SK-N-SH (cell line): ENCODE measurements around the gene SENP3. TPM values are rescaled to one million over a fixed set of nuclear protein-coding genes. Genes with fewer than 3 reads are reported as not detected.

ENCODE experiments used
- CTCF ChIA-PET: fragments of 300-600, 350-600 bp; formaldehyde crosslinking; extraction: SDS; loops from one replicate; lab custom pipeline; 2021; lab: Yijun Ruan, JAX
- POLR2A ChIA-PET: fragments of 350-600 bp; sonication (Branson Sonifier 250); formaldehyde crosslinking; extraction: SDS; loops from one replicate; lab custom pipeline; 2020; ENCODE audit warnings: antibody characterized with exemption, inconsistent platforms; lab: Yijun Ruan, JAX
- DNase-seq: peaks from one replicate; pipeline ENCODE4 v3.0.0; 2012
- H2AFZ ChIP-seq: fragments of 200-600 bp; sonication (generic); 2 replicates; pipeline ENCODE4 v1.8.1; 2016; ENCODE audit warnings: antibody characterized with exemption, mild to moderate bottlenecking, low read depth
- H3F3A ChIP-seq: fragments of 200-600 bp; sonication (generic); replicated peaks from 2 replicates; pipeline ENCODE3; 2016; ENCODE audit warnings: antibody characterized with exemption, mild to moderate bottlenecking; ENCODE audit not compliant: insufficient read depth
- H3K27ac ChIP-seq, 2 experiments: fragments of 200-500 bp in 1 of 2; fragments of 200-600 bp in 1 of 2; sonication (Bioruptor generic) in 1 of 2; sonication (generic), shearing (Covaris generic) in 1 of 2; 2 replicates each; pipeline versions ENCODE4 v1.5.1 to v1.6.1; 2014 to 2016; ENCODE audit warnings: low read depth in 2 of 2, inconsistent platforms in 1 of 2, low read length in 1 of 2, mild to moderate bottlenecking in 1 of 2, mixed read lengths in 1 of 2
- H3K27me3 ChIP-seq: fragments of 200-600 bp; sonication (generic), shearing (Covaris generic); 2 replicates; pipeline ENCODE4 v1.6.1; 2016; ENCODE audit warnings: mixed run types; ENCODE audit not compliant: insufficient read depth
- H3K36me3 ChIP-seq, 2 experiments: fragments of 200-500 bp in 1 of 2; fragments of 200-600 bp in 1 of 2; sonication (Bioruptor generic) in 1 of 2; sonication (generic) in 1 of 2; replicated peaks in 1 of 2; 2 replicates each; pipeline versions ENCODE3 to v1.5.1; 2014 to 2016; ENCODE audit warnings: low read length in 1 of 2, mild to moderate bottlenecking in 1 of 2; ENCODE audit not compliant: insufficient read depth in 2 of 2, control insufficient read depth in 1 of 2
- H3K4me1 ChIP-seq, 2 experiments: fragments of 200-500 bp in 1 of 2; fragments of 200-600 bp in 1 of 2; sonication (Bioruptor generic) in 1 of 2; sonication (generic), shearing (Covaris generic) in 1 of 2; 2 replicates each; pipeline versions ENCODE4 v1.5.1 to v1.6.1; 2014 to 2016; ENCODE audit warnings: low read depth in 1 of 2, low read length in 1 of 2, mixed run types in 1 of 2; ENCODE audit not compliant: insufficient read depth in 2 of 2, control insufficient read depth in 1 of 2
- H3K4me2 ChIP-seq: fragments of 200-600 bp; sonication (generic), shearing (Covaris generic); 2 replicates; pipeline ENCODE4 v1.6.1; 2017; ENCODE audit warnings: mixed run types
- H3K4me3 ChIP-seq, 2 experiments: fragments of 200-500 bp in 1 of 2; fragments of 200-600 bp in 1 of 2; sonication (Bioruptor generic) in 1 of 2; sonication (generic), shearing (Covaris generic) in 1 of 2; 2 replicates each; pipeline versions ENCODE4 v1.5.1 to v1.8.1; 2014 to 2016; ENCODE audit warnings: low read depth in 2 of 2, inconsistent platforms in 1 of 2, low read length in 1 of 2, mild to moderate bottlenecking in 1 of 2, mixed read lengths in 1 of 2, moderate library complexity in 1 of 2
- H3K79me2 ChIP-seq: fragments of 200-600 bp; sonication (generic); 2 replicates; pipeline ENCODE4 v1.8.1; 2017; ENCODE audit warnings: mild to moderate bottlenecking; ENCODE audit not compliant: insufficient read depth
- H3K9ac ChIP-seq: fragments of 200-600 bp; sonication (generic); 2 replicates; pipeline ENCODE4 v1.6.1; 2017; ENCODE audit warnings: mixed run types
- H3K9me2 ChIP-seq: fragments of 200-600 bp; sonication (generic); 2 replicates; pipeline ENCODE4 v1.6.1; 2017; ENCODE audit warnings: mixed run types
- H3K9me3 ChIP-seq: fragments of 200-600 bp; sonication (generic); 2 replicates; pipeline ENCODE4 v1.6.1; 2017; ENCODE audit warnings: mixed run types, mild to moderate bottlenecking, moderate library complexity
- H4K20me1 ChIP-seq: fragments of 200-600 bp; sonication (generic); 2 replicates; pipeline ENCODE4 v1.6.1; 2017; ENCODE audit warnings: mild to moderate bottlenecking, mixed run types; ENCODE audit not compliant: insufficient read depth
- FOSL2 ChIP-seq: IDR thresholded peaks from 2 replicates; pipeline ENCODE4 v1.4.0; 2012; ENCODE audit warnings: low read depth, mild to moderate bottlenecking, moderate library complexity, borderline replicate concordance
- FOXM1 ChIP-seq: IDR thresholded peaks from 2 replicates; pipeline ENCODE4 v1.4.0; 2012; ENCODE audit warnings: low read depth, mild to moderate bottlenecking
- GABPA ChIP-seq: IDR thresholded peaks from 2 replicates; pipeline ENCODE4 v1.4.0; 2012; ENCODE audit warnings: low read depth, mild to moderate bottlenecking
- JUND ChIP-seq: IDR thresholded peaks from 2 replicates; pipeline ENCODE4 v1.4.0; 2012
- NRF1 ChIP-seq: IDR thresholded peaks from 2 replicates; pipeline ENCODE4 v1.6.1; 2012; ENCODE audit warnings: low read depth, mild to moderate bottlenecking, low read length
- SMC3 ChIP-seq: IDR thresholded peaks from 2 replicates; pipeline ENCODE4 v1.6.1; 2012; ENCODE audit warnings: low read depth, low read length, improper control_type of control experiment
- TCF12 ChIP-seq: IDR thresholded peaks from 2 replicates; pipeline ENCODE4 v1.4.0; 2012
- YY1 ChIP-seq: IDR thresholded peaks from 2 replicates; pipeline ENCODE4 v1.4.0; 2012; ENCODE audit warnings: low read depth, mild to moderate bottlenecking
- WGBS: methylation state at CpG from one replicate; pipeline ENCODE4 v1.1.6; 2017; ENCODE audit warnings: low lambda C conversion rate; 5-methylcytosine and 5-hydroxymethylcytosine counted together
- polyA plus RNA-seq, 3 experiments: library from polyadenylated mRNA; depleted of rRNA; stranded (reverse); fragments of >200 nt; gene quantifications; 2 replicates each; pipeline ENCODE4 v1.2.3, GENCODE V29; 2012
- TF ChIP-seq, protein P1 (sequence below): IDR thresholded peaks from 2 replicates; pipeline ENCODE4 v1.6.1; 2012; ENCODE audit warnings: mild to moderate bottlenecking, low read depth, low read length, moderate library complexity
- TF ChIP-seq, protein P2 (sequence below): IDR thresholded peaks from 2 replicates; pipeline ENCODE4 v1.4.0; 2012; ENCODE audit warnings: low read depth
- TF ChIP-seq, protein P3 (sequence below): IDR thresholded peaks from 2 replicates; pipeline ENCODE4 v1.4.0; 2012; ENCODE audit warnings: low read depth, borderline replicate concordance

Gene SENP3
- polyA plus RNA-seq, 1 of the 3 experiments (the other 2 are of a cell fraction): 80.8 TPM

DNA sequence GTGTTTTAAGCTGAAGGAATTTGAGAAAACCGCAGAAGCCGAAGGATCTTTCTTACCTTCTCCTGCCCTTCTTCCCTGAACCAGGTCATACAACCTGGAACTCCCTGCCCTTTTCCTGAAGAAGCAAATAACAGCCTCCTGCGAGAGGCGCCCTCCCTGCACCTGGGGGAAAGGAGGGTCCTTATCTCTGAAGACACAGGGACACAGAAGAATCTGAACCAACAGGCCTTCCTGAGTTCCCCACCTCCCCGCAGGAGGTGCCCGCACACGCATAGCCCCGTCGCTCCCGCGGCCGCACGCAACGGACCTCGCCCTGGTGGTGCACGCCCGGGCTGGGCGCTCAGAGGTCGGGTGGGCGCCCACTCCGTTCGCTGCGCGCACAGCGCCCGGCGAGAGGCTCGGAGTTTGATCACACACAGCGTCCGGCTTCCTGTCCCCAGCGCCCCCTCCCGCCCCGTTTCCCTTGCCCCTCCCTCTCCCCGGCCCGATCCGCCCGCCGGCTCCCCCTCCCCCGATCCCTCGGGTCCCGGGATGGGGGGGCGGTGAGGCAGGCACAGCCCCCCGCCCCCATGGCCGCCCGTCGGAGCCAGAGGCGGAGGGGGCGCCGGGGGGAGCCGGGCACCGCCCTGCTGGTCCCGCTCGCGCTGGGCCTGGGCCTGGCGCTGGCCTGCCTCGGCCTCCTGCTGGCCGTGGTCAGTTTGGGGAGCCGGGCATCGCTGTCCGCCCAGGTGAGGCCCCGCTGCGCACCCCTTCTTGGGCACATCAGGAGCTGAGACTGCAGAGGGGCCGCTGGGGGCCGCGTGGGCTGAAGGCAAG is 12.9 kb upstream of the SENP3 start, which contains the start of gene TNFSF12 (continued):
- TF ChIP-seq, protein P1, sequence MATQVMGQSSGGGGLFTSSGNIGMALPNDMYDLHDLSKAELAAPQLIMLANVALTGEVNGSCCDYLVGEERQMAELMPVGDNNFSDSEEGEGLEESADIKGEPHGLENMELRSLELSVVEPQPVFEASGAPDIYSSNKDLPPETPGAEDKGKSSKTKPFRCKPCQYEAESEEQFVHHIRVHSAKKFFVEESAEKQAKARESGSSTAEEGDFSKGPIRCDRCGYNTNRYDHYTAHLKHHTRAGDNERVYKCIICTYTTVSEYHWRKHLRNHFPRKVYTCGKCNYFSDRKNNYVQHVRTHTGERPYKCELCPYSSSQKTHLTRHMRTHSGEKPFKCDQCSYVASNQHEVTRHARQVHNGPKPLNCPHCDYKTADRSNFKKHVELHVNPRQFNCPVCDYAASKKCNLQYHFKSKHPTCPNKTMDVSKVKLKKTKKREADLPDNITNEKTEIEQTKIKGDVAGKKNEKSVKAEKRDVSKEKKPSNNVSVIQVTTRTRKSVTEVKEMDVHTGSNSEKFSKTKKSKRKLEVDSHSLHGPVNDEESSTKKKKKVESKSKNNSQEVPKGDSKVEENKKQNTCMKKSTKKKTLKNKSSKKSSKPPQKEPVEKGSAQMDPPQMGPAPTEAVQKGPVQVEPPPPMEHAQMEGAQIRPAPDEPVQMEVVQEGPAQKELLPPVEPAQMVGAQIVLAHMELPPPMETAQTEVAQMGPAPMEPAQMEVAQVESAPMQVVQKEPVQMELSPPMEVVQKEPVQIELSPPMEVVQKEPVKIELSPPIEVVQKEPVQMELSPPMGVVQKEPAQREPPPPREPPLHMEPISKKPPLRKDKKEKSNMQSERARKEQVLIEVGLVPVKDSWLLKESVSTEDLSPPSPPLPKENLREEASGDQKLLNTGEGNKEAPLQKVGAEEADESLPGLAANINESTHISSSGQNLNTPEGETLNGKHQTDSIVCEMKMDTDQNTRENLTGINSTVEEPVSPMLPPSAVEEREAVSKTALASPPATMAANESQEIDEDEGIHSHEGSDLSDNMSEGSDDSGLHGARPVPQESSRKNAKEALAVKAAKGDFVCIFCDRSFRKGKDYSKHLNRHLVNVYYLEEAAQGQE: 0 out of 2 replicates have a peak, but pooled peaks have one; percentile 8
- TF ChIP-seq YY1 (no peak), SMC3 (no peak), FOSL2 (no peak), TCF12 (no peak), JUND (no peak), GABPA (no peak; the same call in 1 of the 2 replicates)
- TF ChIP-seq, protein P2, sequence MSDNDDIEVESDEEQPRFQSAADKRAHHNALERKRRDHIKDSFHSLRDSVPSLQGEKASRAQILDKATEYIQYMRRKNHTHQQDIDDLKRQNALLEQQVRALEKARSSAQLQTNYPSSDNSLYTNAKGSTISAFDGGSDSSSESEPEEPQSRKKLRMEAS: no peak

DNA sequence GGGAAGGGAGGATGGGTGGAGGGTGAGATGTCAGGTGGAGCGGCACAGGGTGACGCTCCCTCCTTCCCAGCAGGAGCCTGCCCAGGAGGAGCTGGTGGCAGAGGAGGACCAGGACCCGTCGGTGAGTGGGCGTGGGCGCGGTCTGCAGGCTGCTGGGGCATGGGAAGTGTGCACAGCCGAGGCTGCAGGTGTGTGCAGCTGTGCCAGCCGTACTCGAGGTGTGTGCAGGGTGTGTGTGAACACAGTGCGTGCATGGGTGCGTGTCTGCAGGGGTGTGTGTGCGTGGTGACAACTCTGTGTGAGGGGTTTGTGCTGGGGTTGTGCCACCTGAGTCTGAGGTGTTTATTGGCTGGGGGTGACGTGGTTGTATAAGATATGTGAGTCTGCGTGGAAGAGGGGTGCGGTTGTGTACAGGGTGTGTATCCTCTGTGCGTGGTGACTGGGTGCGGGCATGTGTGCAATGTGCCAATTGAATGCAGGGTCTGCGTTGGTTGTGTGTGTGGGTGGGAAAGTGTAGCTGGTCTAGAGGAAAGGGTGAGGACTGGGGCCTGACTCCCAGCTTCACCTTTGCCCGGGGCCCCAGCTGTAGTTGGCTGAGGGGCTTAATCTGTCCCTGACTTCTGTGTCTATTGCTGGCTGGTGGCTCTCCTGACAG is 12.2 kb upstream of the SENP3 start:
- Histone ChIP-seq H3K79me2 (no peaks in the 10 kb centered on the region), H3K9me2 (no peaks in the 10 kb centered on the region), H2AFZ (peak overlapping the region; percentile 89), H3K27me3 (no peaks in the 10 kb centered on the region), H3K4me2 (peak overlapping the region; percentile 87), H4K20me1 (no peaks in the 10 kb centered on the region), H3K4me1 (peaks cover 0 to 8% of the 10 kb centered on the region in 2 experiments; a peak in 1 of 4 replicates), H3K27ac (peak overlapping the region in 1 of 2 experiments; percentile 13; a peak in 1 of 4 replicates), H3F3A (no peaks in the 10 kb centered on the region), H3K9me3 (no peaks in the 10 kb centered on the region), H3K9ac (peak overlapping the region; percentile 83), H3K36me3 (peaks cover 0 to 4% of the 10 kb centered on the region in 2 experiments), H3K4me3 (peak overlapping the region; percentile 57 to 76)
- no peak for DNase-seq
- 83% methylated on average over 19 of the region's 20 CpGs for WGBS
- POLR2A ChIA-PET: interaction anchor here (1.1 to 1.6 kb wide), 2 partner anchors 11 to 286 kb away, joined by 3 to 7 read pairs; partner anchors contain the start of gene SENP3
- TF ChIP-seq, protein P3, sequence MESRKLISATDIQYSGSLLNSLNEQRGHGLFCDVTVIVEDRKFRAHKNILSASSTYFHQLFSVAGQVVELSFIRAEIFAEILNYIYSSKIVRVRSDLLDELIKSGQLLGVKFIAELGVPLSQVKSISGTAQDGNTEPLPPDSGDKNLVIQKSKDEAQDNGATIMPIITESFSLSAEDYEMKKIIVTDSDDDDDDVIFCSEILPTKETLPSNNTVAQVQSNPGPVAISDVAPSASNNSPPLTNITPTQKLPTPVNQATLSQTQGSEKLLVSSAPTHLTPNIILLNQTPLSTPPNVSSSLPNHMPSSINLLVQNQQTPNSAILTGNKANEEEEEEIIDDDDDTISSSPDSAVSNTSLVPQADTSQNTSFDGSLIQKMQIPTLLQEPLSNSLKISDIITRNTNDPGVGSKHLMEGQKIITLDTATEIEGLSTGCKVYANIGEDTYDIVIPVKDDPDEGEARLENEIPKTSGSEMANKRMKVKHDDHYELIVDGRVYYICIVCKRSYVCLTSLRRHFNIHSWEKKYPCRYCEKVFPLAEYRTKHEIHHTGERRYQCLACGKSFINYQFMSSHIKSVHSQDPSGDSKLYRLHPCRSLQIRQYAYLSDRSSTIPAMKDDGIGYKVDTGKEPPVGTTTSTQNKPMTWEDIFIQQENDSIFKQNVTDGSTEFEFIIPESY: no peak
- TF ChIP-seq FOXM1: no peak
- no peak for TF ChIP-seq NRF1
- CTCF ChIA-PET: interaction anchor here (2.5 to 7.8 kb wide), 3 partner anchors 9 to 35 kb away, joined by 11 to 55 read pairs (median 26); partner anchors contain the start of genes SENP3 and TNFSF13
